ENCODE results near the gene GPATCH2.
"Not testable (repeated sequence)": the region's sequence is repeated elsewhere in the genome, so short reads cannot be mapped to it uniquely, and the experiment has no call there.

GPATCH2 gene

DNA sequence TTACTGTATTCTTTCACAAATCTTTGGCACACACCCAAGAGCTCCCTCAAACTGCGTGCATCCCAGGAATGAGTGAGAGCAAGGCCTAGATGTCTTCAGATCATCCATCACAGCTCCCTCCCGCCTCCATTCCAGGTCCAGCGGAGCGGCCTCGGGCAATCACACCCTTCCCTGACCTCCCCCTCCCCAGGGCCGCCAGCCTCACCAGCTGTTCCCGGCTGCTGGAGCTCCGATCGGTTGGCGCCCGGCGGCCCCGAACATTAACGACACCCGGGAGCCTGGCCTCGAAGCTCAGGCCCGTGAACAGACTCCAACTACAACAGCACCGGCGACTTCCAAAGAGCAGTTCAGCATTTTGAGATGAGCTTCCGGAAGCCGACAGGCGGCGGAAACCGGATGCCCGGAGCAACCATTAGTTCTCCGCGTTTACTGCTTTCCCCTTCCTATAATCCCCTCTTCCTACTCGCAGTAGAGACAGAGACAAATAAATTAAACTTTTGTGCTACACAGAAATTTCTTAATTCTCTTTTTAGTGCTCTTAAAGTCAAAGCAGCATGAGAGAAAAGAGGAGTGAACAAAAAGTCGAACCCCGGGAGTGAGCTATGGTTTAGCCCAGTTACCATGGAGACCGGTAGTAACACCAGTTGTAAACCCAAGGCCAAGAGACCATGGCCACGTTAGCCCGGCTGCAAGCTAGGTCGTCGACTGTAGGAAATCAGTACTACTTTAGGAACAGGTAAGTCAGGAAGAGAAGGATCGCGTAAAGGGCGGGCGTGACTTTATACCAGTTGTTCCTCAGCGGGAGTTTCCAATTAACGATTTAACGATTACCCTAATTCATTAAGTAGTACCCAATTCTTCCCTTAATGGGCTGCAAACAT, at the start of gene GPATCH2, which contains the start of gene SPATA17:
GPATCH2 (minus strand) TSS at position 380 of the 881 bp plus-strand sequence; CDS start at position 261, 119 bp downstream.
SPATA17 (plus strand) TSS at position 634 of the 881 bp plus-strand sequence; CDS start at position 669, 35 bp downstream.
- DNase-seq, result peak; percentile 29 to 80

DNA sequence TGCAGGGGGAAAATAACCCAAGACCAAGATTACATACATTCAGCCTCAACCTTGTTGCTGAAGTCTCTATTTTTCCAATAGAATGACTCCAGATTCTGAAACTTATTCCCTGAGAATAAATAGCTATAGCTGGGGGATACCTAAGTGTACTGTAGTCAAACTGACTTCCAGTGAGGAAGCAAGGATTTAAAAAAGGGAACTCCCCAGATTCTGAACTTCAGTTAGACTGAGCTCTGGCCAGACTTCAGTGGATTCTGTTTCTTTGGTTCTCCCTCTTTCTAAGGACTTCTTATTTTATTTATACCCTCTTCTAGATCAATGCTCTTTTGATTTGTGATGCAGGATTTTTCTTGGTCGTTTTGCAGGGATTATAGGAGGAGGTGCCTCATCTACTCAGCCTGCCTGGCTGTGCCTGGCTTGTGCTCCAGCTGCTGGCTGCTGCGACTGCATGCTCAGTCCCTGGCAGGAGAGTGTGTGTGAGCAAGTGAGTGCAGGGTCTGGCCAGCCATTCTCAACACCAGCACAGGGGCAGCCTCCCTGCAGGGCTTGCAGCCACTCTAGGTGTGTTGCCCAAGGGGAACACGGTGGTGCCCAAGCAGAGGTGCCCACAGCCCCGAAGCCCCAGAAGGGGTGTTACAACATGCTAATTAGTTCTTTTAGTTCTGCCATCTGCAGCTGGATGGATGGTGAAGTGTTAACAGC, 43.3 kb upstream of the GPATCH2 start:
- DNase-seq, result no peak

DNA sequence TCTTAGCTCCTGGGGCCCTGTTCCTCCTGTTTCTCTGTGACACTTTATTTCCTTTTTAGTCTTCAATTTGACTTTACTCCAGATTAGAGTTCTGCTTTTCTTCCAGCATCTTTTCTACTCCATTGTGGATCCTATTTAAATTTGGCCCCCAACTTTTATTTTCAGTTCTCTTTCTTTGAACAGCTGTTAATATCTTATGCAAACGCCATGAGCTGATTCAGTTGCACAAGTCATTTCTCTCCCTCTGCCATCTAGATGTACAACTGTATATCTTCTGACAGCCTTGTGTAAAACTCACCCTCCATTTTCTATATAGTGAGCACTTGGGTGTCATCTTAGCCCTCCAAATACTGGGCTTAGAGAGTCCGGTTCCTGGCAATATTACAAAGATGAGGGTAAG, 42.5 kb upstream of the GPATCH2 start:
- DNase-seq, result no peak

DNA sequence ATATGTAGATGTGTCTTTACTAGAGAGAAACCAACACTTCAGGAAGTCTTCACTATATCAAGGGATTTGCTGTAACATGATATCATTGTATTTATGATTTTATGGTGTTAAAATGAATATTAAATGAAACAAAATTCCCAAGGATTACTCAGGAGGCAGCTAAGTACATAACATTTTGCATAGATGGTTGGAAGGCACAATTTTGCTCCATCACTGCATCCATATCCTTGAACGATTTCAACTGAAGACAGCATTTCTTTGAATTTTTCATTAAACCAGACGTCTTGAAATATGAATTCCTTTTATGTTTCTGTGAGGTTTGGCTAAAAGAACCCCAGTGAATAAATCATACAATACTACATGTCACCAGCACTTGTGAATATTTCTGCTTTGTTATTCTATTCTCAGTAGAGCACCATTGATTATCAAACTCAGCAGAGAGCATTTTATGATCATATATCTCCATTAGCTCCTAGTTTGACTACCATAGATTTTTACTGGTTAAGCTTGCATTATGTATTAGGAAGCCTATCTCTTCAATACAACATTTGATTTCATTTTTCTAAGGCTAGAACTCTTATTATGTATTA, 37.6 kb upstream of the GPATCH2 start:
- DNase-seq, result no peak

DNA sequence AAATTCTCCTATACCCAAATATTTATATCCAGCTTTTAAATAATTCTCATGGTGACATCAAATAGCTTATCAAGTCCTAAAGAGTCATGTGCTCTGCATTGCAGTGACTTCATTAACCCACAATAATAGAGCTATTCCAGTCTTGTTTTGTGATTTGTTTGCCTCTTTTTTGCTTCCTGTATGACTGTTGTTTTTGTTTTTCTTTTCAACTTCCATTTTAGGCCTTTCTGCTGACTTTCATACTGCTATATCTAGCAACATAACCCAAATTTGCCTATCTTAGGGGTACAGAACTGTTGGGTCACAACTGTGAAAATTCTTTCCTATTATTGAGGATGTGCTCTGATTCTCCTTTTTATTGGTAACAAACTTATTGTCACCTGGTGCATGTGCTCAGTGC, 30.5 kb upstream of the GPATCH2 start:
- DNase-seq, result no peak

DNA sequence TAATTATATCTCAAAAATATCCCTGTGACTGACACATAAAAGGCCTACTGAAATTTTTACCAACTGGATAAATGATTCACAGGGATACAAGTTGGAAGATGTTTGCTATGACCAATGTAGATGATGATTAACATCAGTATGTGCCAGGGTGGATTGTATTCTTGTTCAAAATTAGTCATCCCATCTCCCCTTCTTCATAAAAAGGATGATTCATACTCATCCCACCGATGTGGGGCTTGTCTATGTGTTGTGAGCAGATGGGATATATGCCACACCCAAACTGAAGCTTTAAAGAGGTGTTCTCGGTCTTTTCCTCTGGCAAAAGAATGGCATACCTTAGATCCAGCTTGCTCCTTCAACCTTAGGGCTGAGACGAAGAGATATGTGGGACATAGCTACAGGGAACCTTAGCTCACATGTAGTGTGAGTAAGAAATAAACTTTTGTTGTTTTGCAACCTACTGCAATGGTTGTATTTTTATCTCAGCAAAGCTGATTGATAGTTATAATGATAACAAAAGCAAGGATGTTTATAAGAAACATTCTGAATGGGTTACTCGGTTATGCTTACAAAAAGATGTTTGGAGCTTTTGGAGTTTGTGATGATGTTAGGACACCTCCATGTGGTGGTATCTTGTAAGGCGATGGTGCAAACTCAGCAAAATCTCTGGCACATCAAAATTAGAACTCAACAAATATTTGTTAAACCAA, 29.6 kb upstream of the GPATCH2 start:
- DNase-seq, result no peak

DNA sequence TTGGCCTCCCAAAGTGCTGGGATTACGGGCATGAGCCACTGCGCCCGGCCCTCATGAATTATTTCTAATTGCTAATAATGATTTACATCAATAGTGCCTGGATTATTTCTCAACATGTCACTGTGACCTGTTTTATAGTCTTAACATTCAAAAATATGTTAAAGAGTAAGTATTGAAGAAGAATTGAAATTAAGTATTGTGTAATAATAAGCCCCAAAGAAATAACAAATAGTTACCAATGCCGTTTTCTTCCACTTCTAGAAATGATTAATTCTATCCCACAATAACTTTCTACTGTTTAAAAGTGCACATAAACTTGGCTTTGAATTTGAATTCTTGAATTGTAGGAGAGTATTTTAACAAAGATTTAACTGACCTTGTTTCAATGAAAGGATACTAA, 19.8 kb upstream of the GPATCH2 start:
- DNase-seq, result no peak

DNA sequence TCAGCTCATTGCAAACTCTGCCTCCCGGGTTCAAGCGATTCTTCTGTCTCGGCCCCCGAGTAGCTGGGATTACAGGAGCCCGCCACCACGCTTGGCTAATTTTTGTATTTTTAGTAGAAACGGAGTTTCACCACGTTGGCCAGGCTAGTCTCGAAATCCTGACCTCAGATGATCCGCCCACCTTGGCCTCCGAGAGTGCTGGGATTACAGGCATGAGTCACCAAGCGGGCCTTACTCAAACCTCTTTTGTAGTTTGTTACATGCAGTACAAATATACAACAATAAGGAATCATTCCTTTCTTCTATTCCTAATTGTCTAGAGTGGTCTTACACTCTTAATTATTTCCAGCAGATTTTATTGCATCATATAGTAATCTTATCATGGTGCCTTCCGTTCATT, 16.9 kb upstream of the GPATCH2 start:
- no peak for DNase-seq

DNA sequence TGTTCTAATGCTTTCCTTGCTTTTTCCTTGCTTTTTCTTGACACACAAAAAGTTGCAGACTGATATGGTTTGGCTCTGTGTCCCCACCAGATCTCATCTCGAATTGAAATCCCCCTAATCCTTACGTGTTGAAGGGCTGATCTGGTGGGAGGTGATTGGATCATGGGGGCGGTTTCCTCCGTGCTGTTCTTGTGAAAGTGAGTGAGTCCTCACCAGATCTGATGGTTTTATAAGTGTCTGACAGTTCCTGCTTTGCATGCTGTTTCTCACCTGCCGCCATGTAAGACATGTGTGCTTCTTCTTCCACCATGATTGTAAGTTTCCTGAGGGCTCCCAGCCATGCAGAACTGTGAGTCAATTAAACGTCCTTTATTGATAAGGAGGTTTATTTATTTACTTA, 11.6 kb upstream of the GPATCH2 start:
- no peak for DNase-seq

DNA sequence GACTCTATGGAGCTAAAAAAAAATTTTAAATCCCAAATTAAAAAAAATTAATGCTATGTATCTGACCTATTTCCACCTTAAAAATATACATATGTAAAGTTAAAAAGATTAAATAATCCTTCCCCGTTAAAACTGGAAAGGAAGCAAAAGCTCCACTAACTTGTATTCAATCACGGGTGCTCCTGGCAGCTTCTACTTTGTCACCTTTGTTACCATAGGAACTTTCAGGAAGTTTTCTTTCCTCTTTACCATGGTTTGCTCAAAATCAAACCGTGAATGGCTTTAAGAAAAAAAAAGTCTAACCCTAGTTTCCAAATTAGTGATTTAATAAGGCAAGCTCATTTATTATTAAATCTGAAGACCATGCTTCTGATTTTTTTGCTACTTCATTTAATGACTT, 3.5 kb downstream of the GPATCH2 start:
- no peak for DNase-seq

DNA sequence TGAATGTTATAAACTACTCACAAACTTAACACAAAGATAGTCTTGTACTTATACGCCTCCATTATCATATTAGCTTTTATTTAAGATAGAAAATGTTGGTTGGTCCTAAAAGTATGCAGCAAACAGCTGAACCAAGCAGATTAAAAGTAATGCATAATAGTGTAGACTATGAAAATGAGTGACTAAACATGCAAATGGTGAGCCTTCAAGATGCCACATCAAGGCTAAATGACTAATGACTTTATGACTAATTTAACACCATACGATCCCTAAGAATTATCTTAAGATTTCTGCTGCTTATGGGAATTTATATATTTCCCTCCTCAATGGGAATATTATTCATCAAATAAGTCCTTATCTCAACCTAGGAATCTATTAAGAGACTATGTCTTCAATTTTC, 4.6 kb downstream of the GPATCH2 start:
- no peak for DNase-seq

DNA sequence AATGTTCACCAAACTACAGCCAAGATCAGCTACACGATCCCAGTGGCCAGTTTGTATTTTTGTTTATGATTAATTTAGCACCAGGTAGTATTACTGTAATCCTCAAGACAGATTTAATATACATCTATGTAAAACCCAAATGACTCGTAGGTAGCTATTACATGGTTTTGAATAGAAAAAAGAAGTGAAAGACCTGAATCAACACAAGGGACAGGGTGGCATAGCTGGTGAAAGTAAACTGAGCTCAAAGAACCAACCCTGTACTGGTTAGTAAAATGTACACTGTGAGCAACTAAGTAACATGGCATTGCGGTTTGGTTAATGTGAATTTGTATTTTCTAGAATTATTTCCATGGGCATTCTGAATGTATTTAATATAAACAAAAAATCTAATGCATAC, 8.8 kb downstream of the GPATCH2 start:
- no peak for DNase-seq

DNA sequence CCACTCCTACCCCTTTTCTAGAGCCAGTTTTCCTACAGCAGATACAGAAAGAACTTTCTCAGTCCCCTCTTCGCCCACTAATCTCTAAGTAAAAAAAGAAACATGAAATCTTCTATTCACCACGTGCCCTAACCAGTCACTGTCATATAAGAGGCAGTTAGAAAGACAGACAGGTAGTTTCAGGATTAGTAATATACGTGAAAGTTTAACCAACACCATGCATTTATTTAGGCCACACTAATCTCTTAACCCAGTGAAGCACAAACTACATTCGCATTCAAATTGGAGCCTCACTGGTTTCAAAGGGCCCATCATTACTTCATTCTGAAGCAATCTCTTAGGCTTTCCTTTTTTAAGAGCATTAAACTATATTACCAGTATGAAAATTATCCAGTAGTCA, 10.1 kb downstream of the GPATCH2 start:
- no peak for DNase-seq

DNA sequence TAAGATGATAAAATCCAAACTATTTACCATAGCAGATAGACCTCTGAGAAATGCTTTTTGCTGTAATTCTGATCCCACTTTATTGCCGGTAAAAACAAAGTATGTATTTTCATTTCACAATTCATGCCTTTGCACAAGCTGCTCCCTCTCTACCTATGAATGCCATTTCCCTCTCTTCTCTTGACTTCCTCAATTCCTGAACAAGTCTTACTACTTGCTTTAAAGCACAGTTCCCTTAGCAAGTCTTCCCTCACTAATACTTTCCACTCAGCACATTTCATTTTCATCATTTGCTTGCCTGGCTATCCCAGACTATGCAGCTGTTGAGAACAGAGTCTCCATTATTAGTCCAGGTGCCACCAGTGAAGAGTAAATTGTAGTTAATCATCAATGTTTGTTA, 13.8 kb downstream of the GPATCH2 start:
- no peak for DNase-seq

DNA sequence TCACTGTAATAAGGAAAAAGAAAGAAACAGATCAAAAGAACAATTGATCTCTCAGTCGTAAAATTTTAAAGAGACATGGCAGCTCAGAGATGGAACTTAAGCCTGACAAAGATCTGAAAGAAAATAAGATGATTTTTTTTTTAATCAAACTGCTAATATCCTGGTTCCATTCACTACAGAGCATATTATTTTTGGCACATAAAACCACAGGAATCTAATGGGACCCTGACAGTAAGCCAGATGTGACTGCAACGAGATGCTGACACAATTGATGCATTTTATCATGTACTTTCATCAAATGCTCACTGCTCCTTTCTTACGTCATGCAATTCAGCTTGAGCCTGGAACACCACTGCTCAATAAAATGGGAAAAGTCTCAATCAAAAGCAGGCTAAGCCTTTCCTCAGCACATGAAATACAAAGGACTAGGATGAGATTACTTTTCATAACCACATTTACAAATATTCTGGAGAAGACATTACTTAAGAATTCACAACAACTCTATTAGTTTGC, 16.6 kb downstream of the GPATCH2 start:
- no peak for DNase-seq

DNA sequence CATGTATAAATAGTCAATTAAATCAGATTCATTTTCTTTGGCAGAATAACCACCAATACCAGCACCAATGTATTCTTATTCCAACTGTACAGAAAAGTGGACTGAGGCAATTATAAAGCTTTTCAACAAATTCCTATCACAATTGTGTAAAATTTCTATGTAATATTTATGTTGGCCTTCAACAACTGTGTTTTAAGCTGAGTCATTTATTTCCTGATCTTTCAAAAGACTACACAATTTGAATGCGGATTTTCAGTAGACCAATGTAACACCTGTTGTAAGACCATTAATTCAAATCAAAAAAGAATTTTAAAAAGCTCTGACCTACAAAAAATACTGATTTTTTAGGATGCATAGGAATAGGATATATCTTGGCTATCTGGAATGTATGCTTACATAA, 25.5 kb downstream of the GPATCH2 start:
- no peak for DNase-seq

DNA sequence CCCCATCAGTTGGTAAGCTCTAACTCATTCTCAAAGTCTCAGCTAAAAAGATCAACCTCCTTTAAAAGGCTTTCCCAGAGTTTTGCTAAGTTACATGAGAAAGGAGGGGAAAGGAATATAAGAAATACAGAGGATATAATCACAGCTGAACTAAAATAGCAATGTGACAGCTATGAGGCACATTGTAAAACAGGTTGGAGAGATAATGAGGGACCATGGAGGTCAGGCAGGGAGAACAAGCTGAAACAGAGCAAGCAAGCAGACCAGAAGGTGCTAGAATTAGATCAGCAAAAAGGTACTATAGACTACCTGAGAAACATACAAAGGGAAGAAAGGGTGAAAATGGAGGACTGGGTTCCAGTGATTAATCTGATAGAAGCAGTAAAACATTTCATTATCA, 28.5 kb downstream of the GPATCH2 start:
- DNase-seq, result no peak

DNA sequence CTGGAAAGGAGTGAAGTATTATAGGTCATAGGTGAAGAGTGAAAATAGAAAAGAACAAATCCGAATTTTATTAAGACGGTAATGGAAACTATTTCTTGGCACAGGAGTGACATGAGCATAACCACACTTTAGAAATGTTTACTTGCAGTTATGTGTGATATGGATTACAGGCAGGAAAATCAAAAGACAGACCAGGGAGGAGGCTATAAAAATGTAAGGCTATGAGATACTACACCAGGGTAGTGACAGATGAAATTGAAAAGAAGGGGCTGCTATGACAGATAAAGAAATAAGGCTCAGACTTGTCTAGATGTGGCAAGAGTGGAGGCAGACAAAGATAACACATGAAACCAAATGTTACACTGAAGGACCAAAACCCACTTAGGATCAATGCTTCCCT, 31.7 kb downstream of the GPATCH2 start:
- no peak for DNase-seq

DNA sequence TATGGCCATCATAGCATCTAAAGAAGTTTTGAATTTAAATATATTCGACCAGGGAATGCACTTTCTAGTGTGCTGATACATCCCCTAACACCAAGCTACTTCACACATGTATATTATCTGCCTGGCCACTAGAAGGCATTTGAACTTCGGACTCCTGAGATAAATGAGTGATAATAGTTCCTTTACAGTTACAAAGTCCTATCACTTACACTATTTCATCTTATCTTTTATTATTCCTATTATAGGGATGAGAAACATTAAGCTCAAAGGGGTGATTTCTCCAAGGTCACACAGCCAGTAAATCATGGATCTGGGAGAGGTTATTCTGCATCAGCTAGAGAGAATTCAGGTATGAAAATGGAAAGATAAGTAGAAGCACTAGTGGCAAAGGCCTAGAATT, 40.3 kb downstream of the GPATCH2 start:
- DNase-seq, result no peak

DNA sequence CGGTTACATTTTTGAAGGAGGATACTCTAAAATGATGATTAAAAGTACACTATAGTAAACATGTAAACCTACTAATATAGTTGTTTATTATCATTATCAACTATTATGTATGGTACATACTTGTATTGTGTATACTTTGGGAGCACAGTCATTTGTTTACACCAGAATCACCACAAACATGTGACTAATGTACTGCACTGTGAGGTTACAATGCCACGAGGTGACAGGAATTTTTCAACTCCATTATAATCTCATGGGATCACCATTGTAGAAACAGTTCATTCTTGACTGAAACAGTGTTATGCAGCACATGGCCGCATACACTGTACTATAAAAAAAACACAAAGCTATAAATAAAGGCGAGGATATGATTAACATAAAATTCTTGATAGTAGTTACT, 44.3 kb downstream of the GPATCH2 start:
- no peak for DNase-seq

DNA sequence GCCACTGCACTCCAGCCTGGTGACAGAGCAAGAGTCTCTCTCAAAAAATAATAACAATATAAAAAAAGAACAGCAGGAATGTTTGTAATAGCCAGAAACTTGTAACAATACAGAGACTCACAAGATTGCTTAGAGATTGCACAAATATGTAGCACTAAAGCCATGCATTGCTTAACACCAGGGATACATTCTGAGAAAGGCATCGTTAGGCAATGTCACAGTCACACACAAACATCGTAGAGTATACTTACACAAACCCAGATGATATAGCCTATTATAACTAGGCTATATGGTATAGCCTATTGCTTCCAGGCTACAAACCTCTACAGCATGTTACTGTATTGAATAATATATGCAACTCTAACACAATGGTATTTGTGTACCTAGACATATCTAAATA, 45.3 kb downstream of the GPATCH2 start:
- DNase-seq, result no peak

DNA sequence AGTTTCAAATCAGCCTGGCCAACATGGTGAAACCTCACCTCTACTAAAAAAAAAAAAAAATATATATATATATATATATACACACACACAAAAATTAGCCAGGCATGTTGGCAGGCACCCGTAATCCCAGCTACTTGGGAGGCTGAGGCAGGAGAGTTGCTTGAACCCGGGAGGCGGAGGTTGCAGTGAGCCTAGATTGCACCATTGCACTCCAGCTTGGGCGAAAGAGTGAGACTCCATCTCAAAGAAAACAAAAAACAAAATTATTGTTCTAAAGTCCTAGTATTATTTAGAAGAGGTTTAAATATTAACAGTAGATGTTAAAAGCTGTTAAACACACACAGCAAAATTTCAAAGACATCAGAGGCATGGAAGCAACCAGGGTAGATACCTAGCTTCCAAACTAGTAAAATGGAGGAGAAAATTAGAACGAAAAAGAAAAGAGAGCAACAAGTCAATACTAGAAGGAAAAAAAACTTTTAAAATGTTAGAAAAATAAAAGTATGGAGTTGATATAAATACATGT, 46.5 kb downstream of the GPATCH2 start:
- not testable (repeated sequence) for DNase-seq

DNA sequence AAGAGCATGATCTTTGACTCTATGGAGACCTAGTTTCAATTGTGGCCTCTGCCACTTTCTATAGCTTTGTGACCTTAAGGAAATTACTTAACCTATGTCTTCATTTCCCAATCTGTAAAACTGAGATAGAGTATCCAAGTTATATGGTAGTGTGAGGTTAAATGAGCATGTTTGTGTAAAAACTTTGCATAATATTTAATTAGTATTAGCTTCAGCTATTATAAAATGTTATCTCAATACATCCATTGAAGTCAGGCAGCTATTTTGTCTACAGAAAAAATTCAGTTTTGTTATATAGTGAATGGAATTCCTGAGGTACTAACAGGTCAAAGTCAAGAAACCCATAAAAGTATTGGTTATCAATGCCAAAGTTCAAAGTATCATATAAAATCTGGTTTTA, 53.6 kb downstream of the GPATCH2 start:
- no peak for DNase-seq
